ENCODE results near the gene AQP12A.

DNA sequence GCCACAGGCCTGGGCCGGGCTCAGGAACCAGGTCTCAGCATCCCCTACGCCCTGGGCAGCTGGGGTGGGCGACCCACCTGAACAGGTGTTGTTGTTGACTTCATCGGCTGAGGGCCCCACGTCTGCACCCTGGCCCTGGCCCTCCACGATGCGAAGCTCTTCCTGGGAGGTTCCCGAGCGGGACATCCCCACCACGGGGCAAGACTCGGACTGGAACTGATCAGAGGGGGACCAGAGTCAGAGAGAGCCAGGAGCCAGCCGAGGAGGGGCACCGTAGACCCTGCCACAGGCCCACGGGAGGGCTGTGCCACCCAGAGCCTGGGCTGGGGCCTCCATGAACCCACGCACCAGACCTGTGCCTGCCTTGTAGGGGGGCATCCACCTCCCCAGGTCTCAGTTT, 54.3 kb downstream of the AQP12A start:
- TF ChIP-seq, protein P1, sequence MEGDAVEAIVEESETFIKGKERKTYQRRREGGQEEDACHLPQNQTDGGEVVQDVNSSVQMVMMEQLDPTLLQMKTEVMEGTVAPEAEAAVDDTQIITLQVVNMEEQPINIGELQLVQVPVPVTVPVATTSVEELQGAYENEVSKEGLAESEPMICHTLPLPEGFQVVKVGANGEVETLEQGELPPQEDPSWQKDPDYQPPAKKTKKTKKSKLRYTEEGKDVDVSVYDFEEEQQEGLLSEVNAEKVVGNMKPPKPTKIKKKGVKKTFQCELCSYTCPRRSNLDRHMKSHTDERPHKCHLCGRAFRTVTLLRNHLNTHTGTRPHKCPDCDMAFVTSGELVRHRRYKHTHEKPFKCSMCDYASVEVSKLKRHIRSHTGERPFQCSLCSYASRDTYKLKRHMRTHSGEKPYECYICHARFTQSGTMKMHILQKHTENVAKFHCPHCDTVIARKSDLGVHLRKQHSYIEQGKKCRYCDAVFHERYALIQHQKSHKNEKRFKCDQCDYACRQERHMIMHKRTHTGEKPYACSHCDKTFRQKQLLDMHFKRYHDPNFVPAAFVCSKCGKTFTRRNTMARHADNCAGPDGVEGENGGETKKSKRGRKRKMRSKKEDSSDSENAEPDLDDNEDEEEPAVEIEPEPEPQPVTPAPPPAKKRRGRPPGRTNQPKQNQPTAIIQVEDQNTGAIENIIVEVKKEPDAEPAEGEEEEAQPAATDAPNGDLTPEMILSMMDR (IDR thresholded peaks at IDR 0.05), result no peak
- no peak for TF ChIP-seq POLR2A (IDR thresholded peaks at IDR 0.05)

All from thyroid gland (tissue), 4 donors.